ENCODE results near the gene TPTE. TPM values are rescaled to one million over a fixed set of nuclear protein-coding genes. Genes with fewer than 3 reads are reported as not detected.
"Not testable (repeated sequence)": the region's sequence is repeated elsewhere in the genome, so short reads cannot be mapped to it uniquely, and the experiment has no call there.

The TPTE gene
- total and polyA plus RNA-seq, 2 donors (not counting 1 experiment from before 2014, with no cell fraction given) = not detected

- not testable (repeated sequence) for H2AFZ ChIP-seq (ENCODE audit: low read length); H3K27ac ChIP-seq (ENCODE audit: insufficient read depth, low read length); H3K9me3 ChIP-seq (ENCODE audit: control insufficient read depth, insufficient read depth, low read depth, low read length); H3K9ac ChIP-seq (ENCODE audit: insufficient read depth, low read length); H3K79me2 ChIP-seq (ENCODE audit: control insufficient read depth, insufficient read depth, low read length); DNase-seq (ENCODE audit: low read depth in 2 of 2); H3K4me2 ChIP-seq (ENCODE audit: extremely low read depth, insufficient read depth, low read length); H3K4me3 ChIP-seq (replicated peaks in 1 of 4; ENCODE audit: control extremely low read depth in 1 of 4, insufficient read depth in 1 of 4, low read depth in 3 of 4, low read length in 4 of 4); H3K36me3 ChIP-seq (ENCODE audit: control insufficient read depth, insufficient read depth, low read length); H4K20me1 ChIP-seq (ENCODE audit: control insufficient read depth, extremely low read depth, insufficient read depth, low read length); H3K4me1 ChIP-seq (ENCODE audit: control insufficient read depth, extremely low read depth, insufficient read depth, low read length); H3K27me3 ChIP-seq (ENCODE audit: control insufficient read depth, insufficient read depth, low read length)
These were observed 109.9 kb downstream of the TPTE start for GRCh38 chr21:10631316-10631715.

GRCh38 chr21:10638144-10638543 is 116.8 kb downstream of the TPTE start:
- H3K36me3 ChIP-seq (ENCODE audit: control insufficient read depth, insufficient read depth, low read length); H2AFZ ChIP-seq (ENCODE audit: low read length); H3K4me3 ChIP-seq (replicated peaks in 1 of 4; ENCODE audit: control extremely low read depth in 1 of 4, insufficient read depth in 1 of 4, low read depth in 3 of 4, low read length in 4 of 4); H3K27me3 ChIP-seq (ENCODE audit: control insufficient read depth, insufficient read depth, low read length); H3K9me3 ChIP-seq (ENCODE audit: control insufficient read depth, insufficient read depth, low read depth, low read length); H3K9ac ChIP-seq (ENCODE audit: insufficient read depth, low read length); H3K79me2 ChIP-seq (ENCODE audit: control insufficient read depth, insufficient read depth, low read length); H3K4me1 ChIP-seq (ENCODE audit: control insufficient read depth, extremely low read depth, insufficient read depth, low read length); DNase-seq (ENCODE audit: low read depth in 2 of 2); H3K27ac ChIP-seq (ENCODE audit: insufficient read depth, low read length); H4K20me1 ChIP-seq (ENCODE audit: control insufficient read depth, extremely low read depth, insufficient read depth, low read length); H3K4me2 ChIP-seq (ENCODE audit: extremely low read depth, insufficient read depth, low read length): not testable (repeated sequence)

GRCh38 chr21:10639123-10639522 is 117.7 kb downstream of the TPTE start:
- TF ChIP-seq EZH2 (IDR thresholded peaks at IDR 0.05; ENCODE audit: low read length, missing control alignments) = no peak
- no peak for TF ChIP-seq CTCF (conservative IDR thresholded peaks at IDR 0.05 in 1 of 2, IDR thresholded peaks at IDR 0.05 in 1 of 2; ENCODE audit: low read depth in 1 of 2, low read length in 2 of 2)
- Histone ChIP-seq H3K4me2 (ENCODE audit: extremely low read depth, insufficient read depth, low read length) (no peak overlapping the region), H4K20me1 (ENCODE audit: control insufficient read depth, extremely low read depth, insufficient read depth, low read length) (no peaks in the 10 kb centered on the region), H3K9ac (ENCODE audit: insufficient read depth, low read length) (no peak overlapping the region), H2AFZ (ENCODE audit: low read length) (no peak overlapping the region), H3K36me3 (ENCODE audit: control insufficient read depth, insufficient read depth, low read length) (no peaks in the 10 kb centered on the region), H3K4me1 (ENCODE audit: control insufficient read depth, extremely low read depth, insufficient read depth, low read length) (no peaks in the 10 kb centered on the region), H3K27ac (ENCODE audit: insufficient read depth, low read length) (no peak overlapping the region), H3K9me3 (ENCODE audit: control insufficient read depth, insufficient read depth, low read depth, low read length) (peaks cover 2% of the 10 kb centered on the region), H3K4me3 (replicated peaks in 1 of 4; ENCODE audit: control extremely low read depth in 1 of 4, insufficient read depth in 1 of 4, low read depth in 3 of 4, low read length in 4 of 4) (no peak overlapping the region), H3K79me2 (ENCODE audit: control insufficient read depth, insufficient read depth, low read length) (no peaks in the 10 kb centered on the region), H3K27me3 (ENCODE audit: control insufficient read depth, insufficient read depth, low read length) (no peaks in the 10 kb centered on the region)
- DNase-seq (ENCODE audit: low read depth in 2 of 2) = no peak

GRCh38 chr21:10639746-10640145 is 118.4 kb downstream of the TPTE start:
- H3K27ac ChIP-seq (ENCODE audit: insufficient read depth, low read length); H3K4me1 ChIP-seq (ENCODE audit: control insufficient read depth, extremely low read depth, insufficient read depth, low read length); H3K9ac ChIP-seq (ENCODE audit: insufficient read depth, low read length); H3K27me3 ChIP-seq (ENCODE audit: control insufficient read depth, insufficient read depth, low read length); H3K79me2 ChIP-seq (ENCODE audit: control insufficient read depth, insufficient read depth, low read length); H4K20me1 ChIP-seq (ENCODE audit: control insufficient read depth, extremely low read depth, insufficient read depth, low read length); H3K4me2 ChIP-seq (ENCODE audit: extremely low read depth, insufficient read depth, low read length); H3K9me3 ChIP-seq (ENCODE audit: control insufficient read depth, insufficient read depth, low read depth, low read length); H3K4me3 ChIP-seq (replicated peaks in 1 of 4; ENCODE audit: control extremely low read depth in 1 of 4, insufficient read depth in 1 of 4, low read depth in 3 of 4, low read length in 4 of 4); H3K36me3 ChIP-seq (ENCODE audit: control insufficient read depth, insufficient read depth, low read length); H2AFZ ChIP-seq (ENCODE audit: low read length); DNase-seq (ENCODE audit: low read depth in 2 of 2): not testable (repeated sequence)

Data from fibroblast of lung (primary cell).